BLaER1 (cell line): ENCODE data around the gene CD300LD.

Experiments
- H3K27ac ChIP-seq: shearing (Covaris generic); formaldehyde crosslinking; 2 replicates; pipeline ENCODE4 v1.8.1; 2022
- H3K27me3 ChIP-seq: shearing (Covaris generic); formaldehyde crosslinking; 2 replicates; pipeline ENCODE4 v1.8.1; 2022
- H3K36me3 ChIP-seq: shearing (Covaris generic); formaldehyde crosslinking; 2 replicates; pipeline ENCODE4 v1.8.1; 2022
- H3K4me1 ChIP-seq: shearing (Covaris generic); formaldehyde crosslinking; 2 replicates; pipeline ENCODE4 v1.8.1; 2022
- H3K4me2 ChIP-seq: shearing (Covaris generic); formaldehyde crosslinking; 2 replicates; pipeline ENCODE4 v1.8.1; 2022
- H3K4me3 ChIP-seq: shearing (Covaris generic); formaldehyde crosslinking; 2 replicates; pipeline ENCODE4 v1.8.1; 2022
- H3K9ac ChIP-seq: shearing (Covaris generic); formaldehyde crosslinking; 2 replicates; pipeline ENCODE4 v1.8.1; 2022
- H3K9me3 ChIP-seq: shearing (Covaris generic); formaldehyde crosslinking; 2 replicates; pipeline ENCODE4 v1.8.1; 2022
- H4K20me1 ChIP-seq: shearing (Covaris generic); formaldehyde crosslinking; 2 replicates; pipeline ENCODE4 v1.8.1; 2022
- Cebpa-rat ChIP-seq: shearing (Covaris generic); IDR thresholded peaks from 2 replicates; pipeline ENCODE4 v1.8.1; 2022

The CD300LD gene

DNA sequence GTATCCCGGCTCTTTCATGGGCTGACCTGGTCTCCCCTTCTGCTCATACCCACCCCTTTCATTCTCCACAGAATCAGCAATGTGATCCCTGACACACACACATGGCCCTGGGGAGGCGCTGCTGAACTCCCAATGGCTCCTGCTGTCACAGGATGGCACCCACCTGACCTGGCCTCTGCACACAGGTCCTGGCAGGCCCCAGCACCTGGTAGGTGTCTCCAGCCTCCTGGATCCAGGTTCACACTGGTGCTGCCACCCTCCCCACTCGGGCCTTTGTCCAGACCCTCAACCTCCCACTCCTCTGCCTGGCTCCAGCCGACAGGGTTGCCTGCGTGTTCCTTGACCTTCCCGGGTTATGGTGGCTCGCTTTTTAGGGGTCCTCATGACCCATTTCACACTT is 44.8 kb downstream of the CD300LD start:
- Histone ChIP-seq H3K27ac (peak overlapping the region; percentile 59), H3K36me3 (no peaks in the 10 kb centered on the region), H3K4me2 (peak overlapping the region; percentile 73), H3K9me3 (no peaks in the 10 kb centered on the region), H3K27me3 (no peaks in the 10 kb centered on the region), H4K20me1 (no peaks in the 10 kb centered on the region), H3K4me3 (no peak overlapping the region), H3K4me1 (peaks cover 49% of the 10 kb centered on the region), H3K9ac (no peak overlapping the region)
- TF ChIP-seq Cebpa-rat, result no peak

GRCh38 chr17:74546586-74546985 is 45.5 kb downstream of the CD300LD start:
- Histone ChIP-seq H3K4me3 (no peak overlapping the region), H3K36me3 (no peaks in the 10 kb centered on the region), H3K9ac (no peak overlapping the region), H3K4me1 (peaks cover 49% of the 10 kb centered on the region), H4K20me1 (no peaks in the 10 kb centered on the region), H3K9me3 (no peaks in the 10 kb centered on the region), H3K27ac (peak overlapping the region; percentile 59), H3K27me3 (no peaks in the 10 kb centered on the region), H3K4me2 (peak overlapping the region; percentile 73)
- no peak for TF ChIP-seq Cebpa-rat

DNA sequence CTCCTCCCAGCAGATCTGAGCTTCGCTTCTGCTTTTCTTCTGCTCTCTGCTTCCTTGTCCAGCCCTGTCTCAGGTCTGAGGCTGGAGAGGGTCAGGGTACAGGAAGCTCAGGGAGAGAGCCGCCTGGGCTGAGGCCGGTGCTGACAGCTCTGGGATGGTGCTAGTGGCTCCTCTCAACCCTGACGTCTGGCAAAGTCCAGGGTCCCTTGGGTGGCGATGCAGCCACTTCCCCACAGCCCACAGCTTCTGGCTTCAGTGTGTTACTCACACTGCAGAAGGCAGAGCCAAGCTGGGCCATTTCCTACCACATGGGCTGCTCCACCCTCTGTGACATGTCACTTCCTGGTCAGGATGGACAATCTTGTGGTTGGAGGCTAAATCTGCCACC is 46.2 kb downstream of the CD300LD start, which contains the start of gene CD300C:
Gene CD300C (minus strand): TSS at position 273 of the 388 bp plus-strand sequence. CDS start 333 bp downstream, outside the sequence.
- H3K9me3 ChIP-seq, result no peaks in the 10 kb centered on the region
- H3K4me2 ChIP-seq, result peak within 1 kb of the TSS; percentile 73
- 0 out of 2 replicates have a peak within 1 kb of the TSS, but pooled peaks have one; percentile 35 for H3K9ac ChIP-seq
- no peak for TF ChIP-seq Cebpa-rat
- peaks cover 49% of the 10 kb centered on the region for H3K4me1 ChIP-seq
- H3K4me3 ChIP-seq, result no peak within 1 kb of the TSS
- H3K27me3 ChIP-seq, result no peaks in the 10 kb centered on the region
- H4K20me1 ChIP-seq, result no peaks in the 10 kb centered on the region
- H3K36me3 ChIP-seq, result no peaks in the 10 kb centered on the region
- H3K27ac ChIP-seq, result peak within 1 kb of the TSS; percentile 59

GRCh38 chr17:74544991-74545842 is 46.9 kb downstream of the CD300LD start:
- peak overlapping the region; percentile 73 for H3K4me2 ChIP-seq
- no peaks in the 10 kb centered on the region for H3K27me3 ChIP-seq
- TF ChIP-seq Cebpa-rat, result no peak

GRCh38 chr17:74543891-74544760 is 48.0 kb downstream of the CD300LD start:
- no peaks in the 10 kb centered on the region for H3K27me3 ChIP-seq
- no peak overlapping the region for H3K27ac ChIP-seq
- H3K36me3 ChIP-seq, result no peaks in the 10 kb centered on the region
- H3K4me2 ChIP-seq, result no peak overlapping the region
- H3K4me3 ChIP-seq, result no peak overlapping the region
- no peaks in the 10 kb centered on the region for H4K20me1 ChIP-seq
- no peak for TF ChIP-seq Cebpa-rat
- H3K9me3 ChIP-seq, result no peaks in the 10 kb centered on the region
- H3K4me1 ChIP-seq, result peaks cover 46% of the 10 kb centered on the region
- no peak overlapping the region for H3K9ac ChIP-seq

More at GRCh38 chr17:74544991-74545842, 46.9 kb downstream of the CD300LD start:
- Histone ChIP-seq H3K4me3 (no peak overlapping the region), H3K36me3 (no peaks in the 10 kb centered on the region), H4K20me1 (no peaks in the 10 kb centered on the region), H3K4me1 (peaks cover 49% of the 10 kb centered on the region), H3K27ac (peak overlapping the region; percentile 59), H3K9me3 (no peaks in the 10 kb centered on the region), H3K9ac (no peak overlapping the region)

DNA sequence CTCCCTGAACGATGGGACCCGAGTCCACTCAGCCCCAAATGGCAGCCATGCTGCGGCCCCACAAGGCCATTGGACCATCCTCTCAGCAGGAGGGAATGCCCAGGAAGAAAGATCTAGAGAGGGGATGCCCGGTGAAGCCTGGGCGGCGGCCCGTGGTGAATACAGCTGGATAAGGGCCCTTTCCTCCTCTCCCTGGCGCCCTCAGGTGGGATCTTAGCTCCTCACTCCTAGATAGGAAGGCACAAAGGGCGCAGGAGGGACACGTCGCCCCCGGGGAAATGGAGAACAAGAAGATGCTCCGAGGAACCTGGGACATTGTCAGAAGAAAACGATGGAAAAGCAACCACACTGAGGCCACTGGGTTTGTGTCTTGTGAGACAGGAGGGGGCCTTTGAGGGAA is 48.7 kb downstream of the CD300LD start:
- no peaks in the 10 kb centered on the region for H4K20me1 ChIP-seq
- H3K9me3 ChIP-seq, result no peaks in the 10 kb centered on the region
- H3K27me3 ChIP-seq, result no peaks in the 10 kb centered on the region
- H3K9ac ChIP-seq, result no peak overlapping the region
- no peak overlapping the region for H3K27ac ChIP-seq
- H3K4me1 ChIP-seq, result peaks cover 38% of the 10 kb centered on the region
- H3K4me2 ChIP-seq, result no peak overlapping the region
- H3K36me3 ChIP-seq, result no peaks in the 10 kb centered on the region
- no peak for TF ChIP-seq Cebpa-rat
- no peak overlapping the region for H3K4me3 ChIP-seq

DNA sequence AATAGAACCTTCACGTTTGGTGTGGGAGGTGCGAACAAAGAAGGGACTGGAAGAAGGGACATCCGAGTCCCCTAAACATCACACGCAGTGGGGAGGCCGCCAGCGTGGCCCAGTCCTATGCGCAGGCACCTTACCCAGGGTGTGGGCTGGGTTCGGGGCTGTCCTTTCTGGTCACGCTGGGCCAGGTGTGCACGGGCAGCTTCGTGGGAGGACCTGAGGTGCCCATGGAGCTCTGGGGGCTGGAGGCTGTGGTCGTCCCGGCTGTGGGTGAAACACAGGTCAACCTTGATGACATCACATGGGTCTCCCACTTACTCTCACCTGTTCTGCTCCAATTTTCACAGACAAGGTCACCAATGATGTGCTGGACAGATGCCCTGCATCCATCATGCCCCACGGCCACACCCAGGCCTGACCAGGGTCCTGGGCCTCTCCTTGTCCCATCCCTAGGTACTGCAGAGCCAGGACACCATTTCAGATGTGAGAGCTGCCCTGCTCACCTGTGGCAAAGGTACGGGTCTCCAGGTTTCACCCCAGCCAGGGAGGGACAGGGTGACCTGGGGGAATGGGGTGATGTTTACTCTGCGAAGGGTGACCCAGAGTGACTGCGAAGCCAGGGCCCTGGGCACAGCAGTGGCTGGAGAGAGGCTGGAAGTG is 49.2 kb downstream of the CD300LD start:
- no peaks in the 10 kb centered on the region for H3K9me3 ChIP-seq
- H3K4me3 ChIP-seq, result no peak overlapping the region
- H3K4me1 ChIP-seq, result peaks cover 33% of the 10 kb centered on the region
- no peaks in the 10 kb centered on the region for H3K36me3 ChIP-seq
- no peak for TF ChIP-seq Cebpa-rat
- no peak overlapping the region for H3K9ac ChIP-seq
- H3K27me3 ChIP-seq, result no peaks in the 10 kb centered on the region
- no peaks in the 10 kb centered on the region for H4K20me1 ChIP-seq
- no peak overlapping the region for H3K4me2 ChIP-seq
- H3K27ac ChIP-seq, result no peak overlapping the region

- Histone ChIP-seq H3K9me3 (no peaks in the 10 kb centered on the region), H3K4me2 (no peak overlapping the region), H3K27ac (no peak overlapping the region), H4K20me1 (no peaks in the 10 kb centered on the region), H3K4me3 (no peak overlapping the region), H3K27me3 (no peaks in the 10 kb centered on the region), H3K4me1 (peaks cover 26% of the 10 kb centered on the region), H3K9ac (no peak overlapping the region), H3K36me3 (no peaks in the 10 kb centered on the region)
- no peak for TF ChIP-seq Cebpa-rat
These were observed 49.9 kb downstream of the CD300LD start for GRCh38 chr17:74542166-74542565.
